ENCODE data around the gene INO80B.
"Not testable (repeated sequence)": the region's sequence is repeated elsewhere in the genome, so short reads cannot be mapped to it uniquely, and the experiment has no call there.

Gene INO80B

DNA sequence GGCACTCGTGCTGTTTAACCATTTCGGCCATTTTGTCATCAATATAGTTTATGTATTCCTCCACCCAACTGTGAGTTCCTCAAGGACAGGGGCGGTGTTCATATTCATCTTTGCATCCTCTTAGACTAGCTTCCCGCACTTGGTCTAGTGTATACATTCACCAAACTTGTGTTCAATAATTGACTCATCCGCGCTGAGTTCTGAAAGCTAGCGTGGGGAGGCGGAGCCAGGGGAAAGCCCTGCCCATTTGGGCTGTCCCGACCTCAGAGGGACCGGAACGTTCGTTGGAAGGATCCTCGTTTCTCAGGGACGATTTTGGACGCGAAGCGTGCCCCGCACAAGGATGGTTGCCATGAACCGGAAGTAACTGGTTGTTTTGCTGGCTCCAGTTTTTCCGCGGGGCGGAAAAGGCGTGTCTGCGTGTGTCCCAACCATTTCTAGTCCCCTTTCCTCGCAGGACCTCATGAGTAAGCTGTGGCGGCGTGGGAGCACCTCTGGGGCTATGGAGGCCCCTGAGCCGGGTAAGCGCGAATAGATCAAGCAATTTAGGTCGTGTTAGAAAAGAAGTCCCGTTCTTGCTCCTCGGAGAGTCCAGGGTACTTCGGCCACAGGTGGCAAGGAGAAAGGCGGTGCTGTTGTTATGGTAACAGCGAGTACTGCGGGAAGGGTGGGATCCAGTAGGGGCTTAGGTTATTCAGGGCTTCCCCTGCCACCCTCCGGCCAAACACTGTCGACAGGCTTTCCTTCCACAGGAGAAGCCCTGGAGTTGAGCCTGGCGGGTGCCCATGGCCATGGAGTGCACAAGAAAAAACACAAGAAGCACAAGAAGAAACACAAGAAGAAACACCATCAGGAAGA lies at the start of gene INO80B:
INO80B (plus strand) TSS at position 434 of the 858 bp plus-strand sequence; CDS start at position 464, 30 bp downstream.
- in situ Hi-C loops (cut with MboI; ENCODE audit: low sequenced_read_pairs), result no loop called here

DNA sequence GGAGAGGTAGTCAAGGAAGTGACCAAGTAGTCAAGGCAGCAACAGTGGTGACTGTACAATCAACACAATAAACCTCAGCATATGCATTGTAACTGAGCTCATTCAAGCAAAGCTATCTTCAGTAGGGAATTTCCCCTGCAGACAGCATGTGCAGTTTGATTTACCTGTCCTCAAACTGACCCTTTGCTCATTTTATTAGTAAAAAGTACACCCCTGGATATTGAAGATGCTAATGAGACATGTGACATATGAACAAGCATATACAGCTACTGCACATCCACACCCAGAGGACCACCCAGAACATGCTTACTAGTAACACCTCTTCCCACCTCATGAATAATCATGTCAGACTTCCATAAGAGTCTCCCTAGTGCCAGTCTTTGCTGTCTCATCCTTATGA lies 48.9 kb upstream of the INO80B start:
- in situ Hi-C loops (cut with MboI; ENCODE audit: low sequenced_read_pairs), result no loop called here

GRCh38 chr2:74407682-74408081 lies 47.2 kb upstream of the INO80B start:
- in situ Hi-C loops (cut with MboI; ENCODE audit: low sequenced_read_pairs), result no loop called here

- in situ Hi-C loops (cut with MboI; ENCODE audit: low sequenced_read_pairs), result no loop called here
Observed at GRCh38 chr2:74413001-74413698, 41.7 kb upstream of the INO80B start.

DNA sequence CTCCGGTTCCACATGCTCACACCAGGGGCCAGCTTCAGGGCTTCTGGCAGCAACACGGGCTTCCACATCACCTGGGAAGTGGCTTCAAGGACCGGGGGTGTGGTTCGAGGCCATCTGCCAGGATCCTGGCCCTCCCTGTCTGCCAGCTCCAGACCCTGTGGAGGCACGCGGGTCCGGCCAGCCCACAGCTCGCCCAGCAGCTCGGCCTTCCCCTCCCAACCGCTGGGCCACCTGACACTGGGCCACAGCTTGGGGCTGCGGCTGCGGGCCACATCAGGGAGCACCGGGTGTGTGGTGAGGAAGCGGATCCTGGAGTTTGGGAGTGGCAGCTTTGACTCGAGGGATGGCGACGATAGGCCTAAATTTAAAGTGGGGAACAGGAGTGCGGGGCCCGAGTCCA lies 40.4 kb upstream of the INO80B start:
- in situ Hi-C loops (cut with MboI; ENCODE audit: low sequenced_read_pairs), result no loop called here

GRCh38 chr2:74414881-74415761 lies 39.8 kb upstream of the INO80B start:
- in situ Hi-C loops (cut with MboI; ENCODE audit: low sequenced_read_pairs), result no loop called here

GRCh38 chr2:74415762-74416395 lies 39.0 kb upstream of the INO80B start:
- in situ Hi-C loops (cut with MboI; ENCODE audit: low sequenced_read_pairs), result no loop called here

GRCh38 chr2:74416778-74417177 lies 38.1 kb upstream of the INO80B start:
- in situ Hi-C loops (cut with MboI; ENCODE audit: low sequenced_read_pairs), result no loop called here

DNA sequence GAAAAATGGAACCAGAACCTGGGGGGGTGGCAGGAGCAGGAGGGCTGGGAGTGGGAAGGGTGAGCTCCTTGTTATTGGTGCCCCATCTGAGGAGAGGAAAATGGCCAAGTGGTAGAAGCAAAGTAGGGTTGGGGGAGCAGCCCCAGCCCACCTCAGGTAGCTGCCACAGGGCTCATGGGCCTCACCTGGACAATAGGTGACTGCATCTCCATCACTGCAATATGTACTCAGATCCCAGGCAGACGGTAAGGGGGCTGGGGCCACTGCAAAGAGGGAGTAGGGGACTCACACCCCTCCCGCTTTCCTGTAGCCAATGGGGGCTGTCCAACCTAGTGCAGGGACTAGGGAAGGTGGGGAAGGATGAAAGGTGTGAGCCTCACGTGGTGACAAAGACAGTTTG lies 37.7 kb upstream of the INO80B start:
- in situ Hi-C loops (cut with MboI; ENCODE audit: low sequenced_read_pairs), result no loop called here

DNA sequence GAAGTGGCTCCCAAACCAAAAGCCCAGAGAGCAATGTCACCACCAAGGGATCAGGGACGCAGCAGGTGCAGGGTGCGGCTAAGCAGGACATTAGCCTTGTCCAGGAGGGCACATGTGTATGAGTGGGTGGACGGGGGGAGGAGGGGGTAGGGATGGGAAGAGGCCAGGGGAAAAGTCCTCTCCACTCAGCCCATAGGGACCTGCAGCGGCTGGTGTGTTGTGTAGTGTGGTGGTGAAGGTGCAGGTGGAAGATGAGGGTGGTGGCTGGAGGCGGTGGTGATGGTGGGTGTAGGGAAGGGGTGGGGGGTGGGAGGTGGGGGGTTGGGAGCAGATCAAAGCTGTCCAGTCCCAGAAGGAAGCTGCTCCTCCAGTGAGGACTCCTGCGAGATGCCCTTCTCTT lies 37.1 kb upstream of the INO80B start:
- in situ Hi-C loops (cut with MboI; ENCODE audit: low sequenced_read_pairs), result no loop called here

DNA sequence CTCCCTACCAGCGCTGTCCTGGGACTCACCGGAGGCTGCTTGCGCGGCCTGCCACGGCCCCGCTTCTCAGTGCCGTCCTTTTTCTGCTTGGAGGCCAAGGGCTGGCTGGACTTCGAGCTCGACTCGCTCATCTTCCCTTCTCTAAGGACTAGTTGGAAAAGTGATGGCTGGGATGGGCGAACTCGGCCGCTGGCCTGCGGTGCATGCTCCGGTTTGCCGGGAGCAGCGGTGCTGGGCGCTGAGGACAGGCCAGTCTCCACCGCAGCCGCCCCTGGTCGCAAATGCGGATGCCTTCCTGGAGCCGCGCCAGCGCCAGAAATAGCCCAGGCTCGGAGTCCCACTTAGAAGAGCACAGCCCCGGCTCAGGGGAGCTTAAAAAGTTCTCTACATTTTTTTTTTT lies 36.6 kb upstream of the INO80B start:
- in situ Hi-C loops (cut with MboI; ENCODE audit: low sequenced_read_pairs), result no loop called here

- in situ Hi-C loops (cut with MboI; ENCODE audit: low sequenced_read_pairs), result no loop called here
Observed at GRCh38 chr2:74419345-74419744, 35.5 kb upstream of the INO80B start.

GRCh38 chr2:74420006-74420405 lies 34.9 kb upstream of the INO80B start:
- in situ Hi-C loops (cut with MboI; ENCODE audit: low sequenced_read_pairs), result no loop called here

DNA sequence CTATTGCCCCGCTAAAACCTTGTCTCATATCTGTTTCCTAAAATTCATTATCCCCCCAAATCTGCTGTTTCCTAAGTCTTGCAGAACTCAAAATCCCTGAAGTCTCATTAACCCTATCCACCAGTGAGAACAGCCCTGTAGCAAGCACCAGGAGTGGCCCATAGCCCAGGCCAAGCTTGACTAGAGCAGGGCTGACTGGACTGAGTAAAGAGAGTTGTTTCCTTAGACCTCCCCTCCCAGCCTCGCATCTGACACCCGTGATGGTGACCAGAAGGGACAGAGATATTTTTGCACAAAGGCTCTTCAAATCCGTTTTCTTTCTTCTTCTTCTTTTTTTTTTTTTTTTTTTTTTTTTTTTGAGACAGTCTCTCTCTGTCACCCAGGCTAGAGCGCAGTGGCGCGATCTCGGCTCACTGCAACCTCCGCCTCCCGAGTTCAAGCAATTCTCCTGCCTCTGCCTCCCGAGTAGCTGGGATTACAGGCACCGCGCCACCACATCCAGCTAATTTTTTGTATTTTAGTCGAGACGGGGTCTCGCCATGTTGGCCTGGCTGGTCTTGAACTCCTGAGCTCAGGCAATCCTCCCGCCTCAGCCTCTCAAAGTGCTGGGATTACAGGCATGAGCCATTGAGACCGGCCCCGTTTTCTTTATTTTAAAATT lies 34.3 kb upstream of the INO80B start:
- in situ Hi-C loops (cut with MboI; ENCODE audit: low sequenced_read_pairs), result not testable (repeated sequence)

- in situ Hi-C loops (cut with MboI; ENCODE audit: low sequenced_read_pairs), result no loop called here
Observed at GRCh38 chr2:74421221-74421870, 33.5 kb upstream of the INO80B start, which contains the start of the genes C2orf81 and WDR54. C2orf81 (minus strand) TSS chr2:74421619; CDS start chr2:74421560, 59 bp downstream. WDR54 (plus strand) TSS chr2:74421730; CDS start chr2:74422154, 424 bp downstream.

GRCh38 chr2:74423231-74424095 lies 31.4 kb upstream of the INO80B start:
- in situ Hi-C loops (cut with MboI; ENCODE audit: low sequenced_read_pairs), result no loop called here

DNA sequence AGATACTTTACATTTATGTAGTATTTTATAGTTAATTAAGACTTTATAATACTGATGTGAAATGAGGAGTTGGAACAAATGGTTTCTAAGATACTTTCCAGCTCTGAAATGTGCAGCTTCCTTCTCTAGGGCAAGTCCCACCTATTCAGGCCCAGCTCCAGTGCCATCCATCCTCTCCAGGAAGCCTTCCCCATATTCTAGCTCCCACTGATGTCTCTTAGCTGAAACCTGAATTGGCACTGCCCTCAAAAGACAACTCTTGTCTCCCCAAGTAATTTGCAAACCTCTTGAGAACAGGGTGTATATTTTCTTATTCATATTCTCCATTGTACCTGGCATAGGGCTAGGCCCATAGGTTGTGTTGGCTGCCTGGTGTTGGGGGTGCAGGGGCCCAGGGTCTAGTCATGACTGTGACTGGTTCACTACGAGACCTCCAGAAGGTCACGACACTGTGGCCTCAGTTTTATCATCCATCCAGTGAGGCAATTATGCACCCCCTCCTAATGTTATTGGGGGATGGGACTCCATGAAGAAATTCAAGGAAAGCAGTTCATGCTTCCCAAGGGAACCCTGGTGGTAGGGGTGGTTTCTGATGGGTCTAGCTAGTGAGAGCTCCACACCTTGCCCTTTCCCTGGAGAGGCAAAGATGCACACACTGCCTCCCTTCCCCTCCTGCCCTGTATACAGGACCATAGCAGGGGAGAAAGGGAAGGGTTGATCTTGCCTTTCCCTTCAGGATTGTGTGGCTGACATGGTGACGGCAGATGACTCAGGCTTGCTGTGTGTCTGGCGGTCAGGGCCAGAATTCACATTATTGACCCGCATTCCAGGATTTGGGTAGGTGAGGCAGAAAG lies 30.5 kb upstream of the INO80B start:
- in situ Hi-C loops (cut with MboI; ENCODE audit: low sequenced_read_pairs), result no loop called here

DNA sequence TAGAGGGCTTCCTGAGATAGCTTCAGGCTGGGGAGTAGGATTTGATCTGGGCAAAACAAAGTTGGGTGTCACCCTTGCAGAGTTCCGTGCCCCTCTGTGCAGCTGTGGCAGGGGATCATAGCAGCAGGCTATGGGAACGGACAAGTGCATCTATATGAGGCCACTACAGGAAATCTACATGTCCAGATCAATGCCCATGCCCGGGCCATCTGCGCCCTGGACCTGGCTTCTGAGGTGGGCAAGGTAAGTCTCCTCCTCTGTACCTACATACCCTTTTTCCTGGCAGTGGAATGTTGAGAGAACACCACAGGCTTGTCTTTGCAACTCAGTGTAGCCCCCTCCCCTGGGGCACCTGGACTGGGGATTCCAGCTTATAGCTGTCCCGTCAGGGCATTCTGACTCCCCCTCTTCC lies 29.9 kb upstream of the INO80B start:
- in situ Hi-C loops (cut with MboI; ENCODE audit: low sequenced_read_pairs), result no loop called here

Data from HL-60/S4 treated with retinoic acid at 250 ng/mL for 4 days and 3 days (cell line).